Right lobe of liver (tissue), 6 donors: ENCODE data around the gene COPG1. TPM values are rescaled to one million over a fixed set of nuclear protein-coding genes. Genes with fewer than 3 reads are reported as not detected.
A peak's percentile ranks its signal among the peaks of the same experiment; 100 is the strongest.

Source experiments
- ATAC-seq, 4 donors: fragments of 200-7000 bp; cut with Tn5 transposase; one replicate each; pipeline ENCODE4 v1.9.1; 2020; ENCODE audit warnings: mild to moderate bottlenecking in 4 of 4, moderate library complexity in 4 of 4
- DNase-seq, 3 donors: peaks; one replicate each; pipeline ENCODE4 v3.0.0-alpha.2; 2020
- H3K27ac ChIP-seq, 3 donors: fragments of 200-600 bp; one replicate each; pipeline ENCODE4 v1.8.0; 2022
- H3K27me3 ChIP-seq, 2 donors: fragments of 200-600 bp; one replicate each; pipeline ENCODE4 v1.8.0; 2022
- H3K36me3 ChIP-seq, 4 donors: fragments of 200-600 bp; sonication (generic) in 1 of 4; one replicate each; pipeline versions ENCODE4 v1.5.1 to v1.8.0; 2017 to 2022; ENCODE audit warnings: control low read depth in 1 of 4
- H3K4me1 ChIP-seq, 4 donors: fragments of 200-600 bp; sonication (generic) in 1 of 4; one replicate each; pipeline versions ENCODE4 v1.5.1 to v1.8.0; 2017 to 2022; ENCODE audit warnings: control low read depth in 1 of 4
- H3K4me3 ChIP-seq, 3 donors: fragments of 200-600 bp; one replicate each; pipeline ENCODE4 v1.8.0; 2022
- H3K9me3 ChIP-seq, 4 donors: fragments of 200-600 bp; sonication (generic) in 1 of 4; one replicate each; pipeline versions ENCODE4 v1.5.1 to v1.8.0; 2017 to 2022; ENCODE audit warnings: control low read depth in 1 of 4
- POLR2A ChIP-seq: fragments of 450-650 bp; IDR thresholded peaks from one replicate; pipeline ENCODE4 v1.6.1; 2017; ENCODE audit warnings: antibody characterized with exemption, mild to moderate bottlenecking
- WGBS: methylation state at CpG from one replicate; pipeline ENCODE4 v1.1.6; 2018; ENCODE audit warnings: low coverage, low lambda C conversion rate; ENCODE audit not compliant: insufficient coverage; ENCODE audit errors: missing lambda C conversion rate; 5-methylcytosine and 5-hydroxymethylcytosine counted together
- intact Hi-C, 2 donors: fragments of 100-400 bp; cut with DNase I; formaldehyde crosslinking; loops; one replicate each; pipeline versions ENCODE4 v1.11.2 to v1.14.1; 2022
- long read RNA-seq: library from polyadenylated mRNA; unstranded; transcript quantifications from one replicate; pipeline ENCODE4 v2.0.0, GENCODE V29; 2019
- total RNA-seq, 6 experiments: library from RNA; depleted of rRNA in 2 of 6; stranded (reverse); fragments of >200 nt in 2 of 6; fragmentation: NEBNext Ultra II Directional in 3 of 6; extraction: Animal tissue kit (Norgen Biotek cat#: 25700) in 3 of 6; gene quantifications; one replicate each; pipeline versions ENCODE4 v1.1.0 to v1.2.4, GENCODE V29; 2016 to 2023
- TF ChIP-seq, protein P1 (sequence below), 4 donors: fragments of 200-600 bp in 3 of 4; fragments of 450-650 bp in 1 of 4; IDR thresholded peaks; one replicate each; pipeline versions ENCODE4 v1.5.1 to v1.8.0; 2016 to 2022; ENCODE audit warnings: antibody characterized with exemption in 4 of 4, mild to moderate bottlenecking in 2 of 4
- donor health status: DM: no; HTN: yes; CAD: no.
- donor health status: DM: no; HTN: no; CAD: no.
- donor health status: DM: no; HTN: no; CAD: no.
- donor health status: DM: no; HTN: yes; CAD: no.
- donor health status: DM: no; HTN: yes; CAD: no.

COPG1 gene
- 100 to 1,000 TPM in 5 of 6 experiments, 10 to 100 TPM in 1; 75.9 to 140 (median 119) TPM for total RNA-seq
- long read RNA-seq, transcript COPG1-201 (24 exons, 3,078 nt), result major isoform, 9 of 14 reads
- long read RNA-seq, partial matches to known transcripts, result 4 of 14 reads
- long read RNA-seq, other reads (novel, unspliced or antisense), result 1 of 14 reads

DNA sequence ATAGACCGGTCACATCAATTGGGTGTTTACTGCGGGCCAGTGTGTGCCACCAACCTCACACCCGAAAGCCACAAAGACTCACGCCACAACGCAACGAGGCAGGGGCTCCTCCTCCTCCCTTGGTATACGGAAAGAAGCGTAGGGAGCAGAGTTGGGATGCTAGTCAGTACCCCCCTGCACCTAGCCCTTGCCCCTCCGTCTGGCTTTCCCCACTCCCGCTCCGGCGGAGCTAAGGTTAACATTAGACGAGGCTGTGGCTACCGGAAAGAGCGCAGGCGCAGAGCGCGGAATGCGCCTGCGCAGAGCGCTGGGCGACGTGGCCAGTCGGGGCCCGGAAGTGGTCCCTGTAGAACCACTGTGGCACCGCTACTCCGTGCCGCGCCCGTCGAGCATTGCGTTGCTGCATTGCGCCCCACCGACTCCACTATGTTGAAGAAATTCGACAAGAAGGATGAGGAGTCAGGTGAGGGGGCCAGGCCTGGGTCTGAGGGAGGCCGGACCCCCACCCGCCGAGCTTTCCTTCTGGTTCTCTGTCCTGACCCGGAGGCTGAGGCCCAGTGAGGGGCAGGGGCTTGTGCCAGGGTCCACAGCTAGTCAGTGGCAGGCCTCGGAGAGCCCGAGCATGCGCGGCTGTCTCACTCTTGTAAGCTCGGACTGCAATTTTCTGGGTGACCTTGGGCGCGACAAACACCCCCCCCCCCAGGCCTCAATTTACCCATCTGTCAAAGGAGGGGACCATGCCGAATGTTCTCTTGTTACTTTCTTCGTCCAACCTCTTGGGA lies at the start of gene COPG1:
Gene COPG1 (plus strand): TSS at position 323 of the 782 bp plus-strand sequence. CDS start 104 bp downstream, at position 427.
- no peaks in the 10 kb centered on the region for H3K27me3 ChIP-seq
- H3K4me1 ChIP-seq, result peaks cover 0 to 24% (median 11%) of the 10 kb centered on the region in 4 donors
- peak within 1 kb of the TSS; percentile 84 to 99 (median 96) for H3K4me3 ChIP-seq
- peak; percentile 95 for TF ChIP-seq POLR2A
- TF ChIP-seq, protein P1, sequence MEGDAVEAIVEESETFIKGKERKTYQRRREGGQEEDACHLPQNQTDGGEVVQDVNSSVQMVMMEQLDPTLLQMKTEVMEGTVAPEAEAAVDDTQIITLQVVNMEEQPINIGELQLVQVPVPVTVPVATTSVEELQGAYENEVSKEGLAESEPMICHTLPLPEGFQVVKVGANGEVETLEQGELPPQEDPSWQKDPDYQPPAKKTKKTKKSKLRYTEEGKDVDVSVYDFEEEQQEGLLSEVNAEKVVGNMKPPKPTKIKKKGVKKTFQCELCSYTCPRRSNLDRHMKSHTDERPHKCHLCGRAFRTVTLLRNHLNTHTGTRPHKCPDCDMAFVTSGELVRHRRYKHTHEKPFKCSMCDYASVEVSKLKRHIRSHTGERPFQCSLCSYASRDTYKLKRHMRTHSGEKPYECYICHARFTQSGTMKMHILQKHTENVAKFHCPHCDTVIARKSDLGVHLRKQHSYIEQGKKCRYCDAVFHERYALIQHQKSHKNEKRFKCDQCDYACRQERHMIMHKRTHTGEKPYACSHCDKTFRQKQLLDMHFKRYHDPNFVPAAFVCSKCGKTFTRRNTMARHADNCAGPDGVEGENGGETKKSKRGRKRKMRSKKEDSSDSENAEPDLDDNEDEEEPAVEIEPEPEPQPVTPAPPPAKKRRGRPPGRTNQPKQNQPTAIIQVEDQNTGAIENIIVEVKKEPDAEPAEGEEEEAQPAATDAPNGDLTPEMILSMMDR (IDR thresholded peaks at IDR 0.05), result no peak
- WGBS, result 3% methylated on average over 13 of the region's 48 CpGs
- intact Hi-C loops, result loop anchor here in 1 of 2 donors (5.0 kb wide), 1 partner anchor 82 kb away; no protein-coding TSS in a partner anchor
- ATAC-seq (peak; percentile 82 to 89 (median 86)), DNase-seq (peak; percentile 83 to 87 (median 86))
- H3K36me3 ChIP-seq, result peaks cover 0 to 32% (median 16%) of the 10 kb centered on the region in 4 donors
- peak within 1 kb of the TSS; percentile 83 to 94 (median 85) for H3K27ac ChIP-seq
- no peaks in the 10 kb centered on the region for H3K9me3 ChIP-seq

DNA sequence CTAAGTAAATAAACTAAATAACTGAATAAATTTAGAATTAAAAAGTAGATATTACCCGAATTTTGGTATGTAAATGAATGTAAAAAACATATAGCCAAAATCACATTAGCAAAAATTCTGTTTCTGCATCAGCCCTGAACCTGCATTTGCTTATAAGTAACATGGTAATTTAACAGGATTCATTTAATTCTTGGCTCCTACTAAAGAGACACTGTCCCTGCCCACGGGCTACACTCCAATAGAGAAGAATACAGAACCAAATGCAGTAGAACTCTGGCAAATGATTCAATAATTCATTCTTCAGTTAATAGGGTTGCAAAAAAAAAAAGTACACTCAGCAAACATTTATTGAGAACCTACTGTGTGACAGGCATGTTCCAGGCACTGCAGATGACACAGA lies 44.9 kb upstream of the COPG1 start:
- Histone ChIP-seq H3K4me1 (peaks cover 0 to 27% (median 13%) of the 10 kb centered on the region in 4 donors), H3K27me3 (no peaks in the 10 kb centered on the region), H3K36me3 (no peaks in the 10 kb centered on the region), H3K27ac (peak overlapping the region in 2 of 3 donors; percentile 61 to 66), H3K9me3 (no peaks in the 10 kb centered on the region), H3K4me3 (no peak overlapping the region)
- TF ChIP-seq POLR2A, result no peak
- TF ChIP-seq, protein P1 (IDR thresholded peaks at IDR 0.05), result no peak
- DNase-seq (no peak), ATAC-seq (no peak)
- WGBS, result 82% methylated on average over 2 of the region's 2 CpGs
- intact Hi-C loops, result no loop called here

GRCh38 chr3:129205109-129205832 lies 44.1 kb upstream of the COPG1 start:
- H3K4me1 ChIP-seq, result peaks cover 0 to 27% (median 13%) of the 10 kb centered on the region in 4 donors
- no peaks in the 10 kb centered on the region for H3K9me3 ChIP-seq
- peak; percentile 84 to 92 (median 90) for ATAC-seq
- TF ChIP-seq POLR2A, result no peak
- TF ChIP-seq, protein P1 (IDR thresholded peaks at IDR 0.05), result no peak
- 43% methylated on average over 5 of the region's 8 CpGs for WGBS
- H3K36me3 ChIP-seq, result no peaks in the 10 kb centered on the region
- no peaks in the 10 kb centered on the region for H3K27me3 ChIP-seq
- H3K4me3 ChIP-seq, result no peak overlapping the region
- intact Hi-C loops, result no loop called here
- peak overlapping the region in 2 of 3 donors; percentile 61 to 66 for H3K27ac ChIP-seq
- DNase-seq, result peak in 1 of 3 donors; percentile 73

- peaks cover 0 to 43% (median 20%) of the 10 kb centered on the region in 4 donors for H3K4me1 ChIP-seq
- no peaks in the 10 kb centered on the region for H3K9me3 ChIP-seq
- 19% methylated on average over 4 of the region's 4 CpGs for WGBS
- DNase-seq, result peak in 1 of 3 donors; percentile 49
- intact Hi-C loops, result no loop called here
- no peaks in the 10 kb centered on the region for H3K27me3 ChIP-seq
- H3K36me3 ChIP-seq, result no peaks in the 10 kb centered on the region
- peak; percentile 15 to 43 (median 20) for ATAC-seq
- H3K4me3 ChIP-seq, result no peak overlapping the region
- H3K27ac ChIP-seq, result peak overlapping the region in 2 of 3 donors; percentile 58 to 72
- TF ChIP-seq, protein P1 (IDR thresholded peaks at IDR 0.05), result no peak
- TF ChIP-seq POLR2A, result no peak
Observed at GRCh38 chr3:129207479-129207878, 41.9 kb upstream of the COPG1 start.
